Esophagus muscularis mucosa (tissue), 4 donors: ENCODE results near the gene CAD.

Source experiments
- CTCF ChIP-seq, 3 experiments: fragments of 200-600 bp in 2 of 3; fragments of 450-650 bp in 1 of 3; sonication (generic) in 2 of 3; IDR thresholded peaks; one replicate each; pipeline ENCODE4 v1.5.1; 2017 to 2019; ENCODE audit warnings: antibody characterized with exemption in 3 of 3, mild to moderate bottlenecking in 2 of 3, moderate library complexity in 1 of 3
- EP300 ChIP-seq: sonication (generic); formaldehyde crosslinking; IDR thresholded peaks from one replicate; pipeline ENCODE4 v1.6.1; 2017; ENCODE audit warnings: antibody characterized with exemption
- POLR2A ChIP-seq: fragments of 450-650 bp; IDR thresholded peaks from one replicate; pipeline ENCODE4 v1.6.1; 2017; ENCODE audit warnings: antibody characterized with exemption, moderate library complexity, mild to moderate bottlenecking, low read depth
- POLR2AphosphoS5 ChIP-seq, 2 donors: sonication (generic); formaldehyde crosslinking; IDR thresholded peaks; one replicate each; pipeline ENCODE4 v1.6.1; 2017; ENCODE audit warnings: antibody characterized with exemption in 2 of 2

- TF ChIP-seq CTCF (IDR thresholded peaks at IDR 0.05) (no peak), POLR2AphosphoS5 (IDR thresholded peaks at IDR 0.05) (no peak), POLR2A (no peak), EP300 (no peak)
Measured at GRCh38 chr2:27231921-27232320, 14.8 kb downstream of the CAD start.
